22Rv1 (cell line): ENCODE data around the gene ZSCAN5A.

Source experiments
- ZFX ChIP-seq: fragments of 450-650 bp; IDR thresholded peaks from 2 replicates; pipeline ENCODE4 v1.6.1; 2017; ENCODE audit warnings: antibody characterized with exemption, borderline replicate concordance
- TF ChIP-seq, protein P1 (sequence below): fragments of 450-650 bp; IDR thresholded peaks from 2 replicates; pipeline ENCODE4 v1.5.1; 2017; ENCODE audit warnings: mild to moderate bottlenecking

DNA sequence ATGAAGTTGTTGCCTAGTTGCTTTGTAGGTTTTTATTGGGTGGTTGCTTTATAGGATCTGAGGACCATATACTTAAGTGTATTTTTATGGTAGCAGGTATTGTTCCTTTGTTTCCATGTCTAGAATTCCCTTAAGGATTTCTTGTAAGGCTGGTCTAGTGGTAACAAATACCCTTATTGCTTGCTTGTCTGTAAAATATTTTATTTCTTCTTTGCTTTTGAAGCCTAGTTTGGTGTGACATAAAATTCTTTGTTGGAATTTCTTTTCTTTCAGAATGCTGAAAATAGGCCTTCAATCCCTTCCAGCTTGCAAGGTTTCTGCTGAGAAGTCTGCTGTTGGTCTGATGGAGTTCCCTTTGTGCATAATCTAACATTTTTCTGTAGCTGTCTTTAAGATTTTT is 18.1 kb upstream of the ZSCAN5A start:
- TF ChIP-seq, protein P1, sequence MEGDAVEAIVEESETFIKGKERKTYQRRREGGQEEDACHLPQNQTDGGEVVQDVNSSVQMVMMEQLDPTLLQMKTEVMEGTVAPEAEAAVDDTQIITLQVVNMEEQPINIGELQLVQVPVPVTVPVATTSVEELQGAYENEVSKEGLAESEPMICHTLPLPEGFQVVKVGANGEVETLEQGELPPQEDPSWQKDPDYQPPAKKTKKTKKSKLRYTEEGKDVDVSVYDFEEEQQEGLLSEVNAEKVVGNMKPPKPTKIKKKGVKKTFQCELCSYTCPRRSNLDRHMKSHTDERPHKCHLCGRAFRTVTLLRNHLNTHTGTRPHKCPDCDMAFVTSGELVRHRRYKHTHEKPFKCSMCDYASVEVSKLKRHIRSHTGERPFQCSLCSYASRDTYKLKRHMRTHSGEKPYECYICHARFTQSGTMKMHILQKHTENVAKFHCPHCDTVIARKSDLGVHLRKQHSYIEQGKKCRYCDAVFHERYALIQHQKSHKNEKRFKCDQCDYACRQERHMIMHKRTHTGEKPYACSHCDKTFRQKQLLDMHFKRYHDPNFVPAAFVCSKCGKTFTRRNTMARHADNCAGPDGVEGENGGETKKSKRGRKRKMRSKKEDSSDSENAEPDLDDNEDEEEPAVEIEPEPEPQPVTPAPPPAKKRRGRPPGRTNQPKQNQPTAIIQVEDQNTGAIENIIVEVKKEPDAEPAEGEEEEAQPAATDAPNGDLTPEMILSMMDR: no peak
- no peak for TF ChIP-seq ZFX
